Measurements from ENCODE around the gene SPATA17.
"Not testable (repeated sequence)": the region's sequence is repeated elsewhere in the genome, so short reads cannot be mapped to it uniquely, and the experiment has no call there.

Gene SPATA17

GRCh38 chr1:217630711-217631591 lies at the start of gene SPATA17, which contains the start of gene GPATCH2:
TSS of gene SPATA17 (plus strand) at chr1:217631344. CDS start at chr1:217631379, 35 bp downstream.
TSS of gene GPATCH2 (minus strand) at chr1:217631090. CDS start at chr1:217630971, 119 bp downstream.
- DNase-seq (ENCODE audit: low spot score): peak; percentile 85

GRCh38 chr1:217584286-217584811 lies 46.8 kb upstream of the SPATA17 start:
- DNase-seq (ENCODE audit: low spot score): not testable (repeated sequence)

GRCh38 chr1:217585577-217585976 lies 45.6 kb upstream of the SPATA17 start:
- DNase-seq (ENCODE audit: low spot score): no peak

- DNase-seq (ENCODE audit: low spot score): no peak
Observed at GRCh38 chr1:217586586-217586985, 44.6 kb upstream of the SPATA17 start.

GRCh38 chr1:217590598-217590997 lies 40.5 kb upstream of the SPATA17 start:
- no peak for DNase-seq (ENCODE audit: low spot score)

GRCh38 chr1:217599154-217599553 lies 32.0 kb upstream of the SPATA17 start:
- no peak for DNase-seq (ENCODE audit: low spot score)

- no peak for DNase-seq (ENCODE audit: low spot score)
Observed at GRCh38 chr1:217602380-217602779, 28.8 kb upstream of the SPATA17 start.

- no peak for DNase-seq (ENCODE audit: low spot score)
Observed at GRCh38 chr1:217605390-217605789, 25.8 kb upstream of the SPATA17 start.

- DNase-seq (ENCODE audit: low spot score): no peak
Observed at GRCh38 chr1:217614200-217614712, 16.9 kb upstream of the SPATA17 start.

- no peak for DNase-seq (ENCODE audit: low spot score)
Observed at GRCh38 chr1:217617126-217617525, 14.0 kb upstream of the SPATA17 start.

- no peak for DNase-seq (ENCODE audit: low spot score)
Observed at GRCh38 chr1:217620814-217621213, 10.3 kb upstream of the SPATA17 start.

- DNase-seq (ENCODE audit: low spot score): no peak
Observed at GRCh38 chr1:217622042-217622441, 9.1 kb upstream of the SPATA17 start.

GRCh38 chr1:217626321-217626720 lies 4.8 kb upstream of the SPATA17 start:
- no peak for DNase-seq (ENCODE audit: low spot score)

- no peak for DNase-seq (ENCODE audit: low spot score)
Observed at GRCh38 chr1:217627431-217627830, 3.7 kb upstream of the SPATA17 start.

GRCh38 chr1:217642455-217642854 lies 11.3 kb downstream of the SPATA17 start:
- DNase-seq (ENCODE audit: low spot score): no peak

GRCh38 chr1:217647791-217648190 lies 16.6 kb downstream of the SPATA17 start:
- no peak for DNase-seq (ENCODE audit: low spot score)

GRCh38 chr1:217650674-217651073 lies 19.5 kb downstream of the SPATA17 start:
- DNase-seq (ENCODE audit: low spot score): no peak

- no peak for DNase-seq (ENCODE audit: low spot score)
Observed at GRCh38 chr1:217660353-217661062, 29.4 kb downstream of the SPATA17 start.

- no peak for DNase-seq (ENCODE audit: low spot score)
Observed at GRCh38 chr1:217661407-217661806, 30.3 kb downstream of the SPATA17 start.

- no peak for DNase-seq (ENCODE audit: low spot score)
Observed at GRCh38 chr1:217668351-217668940, 37.3 kb downstream of the SPATA17 start.

- DNase-seq (ENCODE audit: low spot score): no peak
Observed at GRCh38 chr1:217673387-217673786, 42.2 kb downstream of the SPATA17 start.
